ENCODE data around the gene POPDC2.

Gene POPDC2

DNA sequence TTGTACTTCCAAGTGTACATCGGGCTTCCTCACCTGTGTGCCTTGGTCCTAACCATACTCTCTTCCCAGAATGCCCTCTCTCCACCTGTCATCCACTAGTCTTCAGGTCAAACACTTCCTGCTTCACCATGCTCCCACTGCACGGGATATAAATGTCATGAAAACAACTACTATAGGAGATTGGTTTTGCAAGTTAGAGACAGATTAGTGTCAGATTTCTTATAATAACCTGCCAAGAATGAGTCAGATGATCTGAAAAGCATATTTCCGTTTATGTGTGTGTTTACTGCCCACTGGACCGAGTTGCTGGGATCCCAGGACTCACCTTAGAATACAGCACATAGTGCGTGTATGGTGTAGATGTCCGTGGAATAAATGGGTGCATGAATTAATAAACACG is 41.3 kb downstream of the POPDC2 start:
- no peak for TF ChIP-seq POLR2AphosphoS5 (IDR thresholded peaks at IDR 0.05; ENCODE audit: borderline replicate concordance, low read depth, low read length)
- TF ChIP-seq FOXP2 (optimal IDR thresholded peaks at IDR 0.05; ENCODE audit: control extremely low read depth, extremely low read length, insufficient read depth), result no peak
- no peak for TF ChIP-seq EZH2 (IDR thresholded peaks at IDR 0.05)
- Histone ChIP-seq H3K9me3 (ENCODE audit: low read depth, low read length) (no peaks in the 10 kb centered on the region), H3K27ac (no peak overlapping the region), H3K9ac (ENCODE audit: insufficient read length) (no peak overlapping the region), H3K36me3 (ENCODE audit: insufficient read depth, low read length) (no peaks in the 10 kb centered on the region), H3K4me3 (no peak overlapping the region)
- no peak for DNase-seq (ENCODE audit: low read depth, low spot score)

DNA sequence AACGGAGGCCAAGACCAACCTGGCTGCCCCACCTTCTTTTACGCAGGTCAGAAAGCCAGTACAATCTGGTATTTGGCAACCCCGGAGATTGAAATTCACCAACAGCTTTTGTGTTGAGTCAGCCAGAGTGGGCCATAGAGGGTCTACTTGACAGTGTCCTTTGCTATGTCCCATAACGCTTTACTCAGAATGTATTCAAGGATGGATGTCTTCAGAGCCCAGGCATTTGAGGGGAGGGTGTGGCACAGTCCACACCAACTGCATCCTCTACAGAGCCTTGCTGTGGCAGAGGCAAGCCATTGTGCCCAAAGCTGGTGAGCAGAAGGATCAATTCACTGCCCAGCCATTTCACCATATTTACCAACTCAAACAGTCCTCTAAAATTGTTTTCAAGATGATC is 44.3 kb downstream of the POPDC2 start:
- TF ChIP-seq EZH2 (IDR thresholded peaks at IDR 0.05) (no peak), FOXP2 (optimal IDR thresholded peaks at IDR 0.05; ENCODE audit: control extremely low read depth, extremely low read length, insufficient read depth) (no peak), POLR2AphosphoS5 (IDR thresholded peaks at IDR 0.05; ENCODE audit: borderline replicate concordance, low read depth, low read length) (no peak)

DNA sequence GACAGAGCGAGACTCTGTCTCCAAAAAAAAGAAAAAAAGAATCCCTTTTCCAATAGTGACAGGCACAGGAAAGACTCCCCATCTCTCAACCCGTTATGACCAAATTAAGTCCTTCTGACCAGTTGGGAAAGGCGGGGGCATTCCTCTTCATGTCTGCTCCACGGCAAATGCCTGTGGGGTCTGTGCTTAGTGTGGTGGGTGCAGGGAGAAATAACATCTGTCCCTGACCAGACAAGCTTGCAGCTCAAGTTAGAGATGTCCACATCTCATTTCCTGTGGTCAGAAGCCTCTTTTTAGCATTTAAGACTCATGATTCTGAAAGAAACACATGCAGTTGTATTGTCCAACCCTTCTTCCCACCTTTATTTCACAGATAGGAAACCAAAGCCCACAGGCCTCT is 46.5 kb downstream of the POPDC2 start:
- TF ChIP-seq FOXP2 (optimal IDR thresholded peaks at IDR 0.05; ENCODE audit: control extremely low read depth, extremely low read length, insufficient read depth) (no peak), EZH2 (IDR thresholded peaks at IDR 0.05) (no peak), POLR2AphosphoS5 (IDR thresholded peaks at IDR 0.05; ENCODE audit: borderline replicate concordance, low read depth, low read length) (no peak)
- no peak for DNase-seq (ENCODE audit: low read depth, low spot score)
- H3K27ac ChIP-seq, result no peak overlapping the region
- H3K9me3 ChIP-seq (ENCODE audit: low read depth, low read length), result no peaks in the 10 kb centered on the region
- no peak overlapping the region for H3K9ac ChIP-seq (ENCODE audit: insufficient read length)
- H3K4me3 ChIP-seq, result no peak overlapping the region
- H3K36me3 ChIP-seq (ENCODE audit: insufficient read depth, low read length), result no peaks in the 10 kb centered on the region

More for the DNA sequence above, 44.3 kb downstream of the POPDC2 start:
- Histone ChIP-seq H3K36me3 (ENCODE audit: insufficient read depth, low read length) (no peaks in the 10 kb centered on the region), H3K4me3 (no peak overlapping the region), H3K9ac (ENCODE audit: insufficient read length) (no peak overlapping the region), H3K9me3 (ENCODE audit: low read depth, low read length) (no peaks in the 10 kb centered on the region), H3K27ac (no peak overlapping the region)
- DNase-seq (ENCODE audit: low read depth, low spot score), result no peak

DNA sequence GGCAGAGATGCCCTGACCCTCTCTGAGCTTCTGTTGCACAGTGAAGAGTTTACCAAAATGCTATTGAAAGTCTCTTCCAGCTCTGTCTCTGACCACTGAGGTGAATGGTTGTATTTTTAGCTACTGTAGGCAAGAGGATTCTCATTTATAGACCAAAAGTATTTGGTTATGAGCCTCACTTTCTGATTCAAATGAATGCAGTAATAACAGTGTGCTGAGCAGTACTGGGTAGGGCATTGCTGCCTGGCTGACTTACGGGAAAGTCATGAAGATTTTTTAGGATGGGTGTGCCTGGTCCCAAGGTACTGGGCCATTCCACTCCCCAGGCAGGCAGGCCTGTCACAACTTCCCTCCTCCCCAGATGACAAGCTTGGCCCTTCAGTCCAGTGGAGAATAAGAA is 47.2 kb downstream of the POPDC2 start:
- Histone ChIP-seq H3K4me3 (no peak overlapping the region), H3K9me3 (ENCODE audit: low read depth, low read length) (no peaks in the 10 kb centered on the region), H3K36me3 (ENCODE audit: insufficient read depth, low read length) (no peaks in the 10 kb centered on the region), H3K27ac (no peak overlapping the region), H3K9ac (ENCODE audit: insufficient read length) (no peak overlapping the region)
- TF ChIP-seq EZH2 (IDR thresholded peaks at IDR 0.05) (no peak), FOXP2 (optimal IDR thresholded peaks at IDR 0.05; ENCODE audit: control extremely low read depth, extremely low read length, insufficient read depth) (no peak), POLR2AphosphoS5 (IDR thresholded peaks at IDR 0.05; ENCODE audit: borderline replicate concordance, low read depth, low read length) (no peak)
- no peak for DNase-seq (ENCODE audit: low read depth, low spot score)

DNA sequence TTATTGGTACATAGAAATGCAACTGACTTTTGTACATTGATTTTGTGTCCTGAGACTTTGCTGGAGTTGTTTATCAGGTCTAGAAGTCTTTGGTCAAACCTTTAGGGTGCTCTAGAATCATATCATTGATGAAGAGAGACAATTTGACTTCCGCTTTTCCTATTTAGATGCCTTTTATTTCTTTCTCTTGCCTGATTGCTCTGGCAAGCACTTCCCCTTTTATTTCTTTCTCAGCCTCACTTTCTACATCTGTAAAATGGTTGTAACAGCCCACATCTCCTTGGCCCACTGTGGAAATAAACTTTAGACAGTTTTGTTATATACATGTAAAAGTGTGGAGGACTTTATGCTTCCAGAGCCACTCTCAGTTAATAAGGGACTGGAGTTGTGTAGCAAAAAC is 48.7 kb downstream of the POPDC2 start:
- Histone ChIP-seq H3K36me3 (ENCODE audit: insufficient read depth, low read length) (no peaks in the 10 kb centered on the region), H3K9ac (ENCODE audit: insufficient read length) (no peak overlapping the region), H3K9me3 (ENCODE audit: low read depth, low read length) (no peaks in the 10 kb centered on the region), H3K4me3 (no peak overlapping the region), H3K27ac (no peak overlapping the region)
- no peak for TF ChIP-seq EZH2 (IDR thresholded peaks at IDR 0.05)
- no peak for TF ChIP-seq POLR2AphosphoS5 (IDR thresholded peaks at IDR 0.05; ENCODE audit: borderline replicate concordance, low read depth, low read length)
- TF ChIP-seq FOXP2 (optimal IDR thresholded peaks at IDR 0.05; ENCODE audit: control extremely low read depth, extremely low read length, insufficient read depth), result no peak
- no peak for DNase-seq (ENCODE audit: low read depth, low spot score)

DNA sequence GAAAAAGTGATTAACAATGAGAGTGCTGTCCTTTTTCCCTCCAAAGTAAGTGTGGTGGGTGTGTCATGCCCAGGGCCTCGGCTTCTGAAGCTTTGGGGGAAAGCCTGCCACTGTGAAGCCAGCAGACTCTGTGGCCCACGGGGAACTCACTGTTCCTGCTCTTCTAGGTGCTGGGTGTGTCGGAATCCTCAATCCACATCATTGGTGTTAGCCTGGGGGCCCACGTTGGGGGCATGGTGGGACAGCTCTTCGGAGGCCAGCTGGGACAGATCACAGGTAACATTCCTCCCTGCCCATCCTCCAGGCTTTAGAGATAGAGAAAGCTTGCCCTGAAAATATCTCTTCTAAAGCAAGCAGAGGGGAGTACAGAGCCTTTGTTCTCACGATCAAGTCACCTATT is 51.1 kb downstream of the POPDC2 start:
- Histone ChIP-seq H3K36me3 (ENCODE audit: insufficient read depth, low read length) (no peaks in the 10 kb centered on the region), H3K4me3 (no peak overlapping the region), H3K27ac (no peak overlapping the region), H3K9me3 (ENCODE audit: low read depth, low read length) (no peaks in the 10 kb centered on the region), H3K9ac (ENCODE audit: insufficient read length) (no peak overlapping the region)
- DNase-seq (ENCODE audit: low read depth, low spot score), result no peak
- TF ChIP-seq POLR2AphosphoS5 (IDR thresholded peaks at IDR 0.05; ENCODE audit: borderline replicate concordance, low read depth, low read length) (no peak), FOXP2 (optimal IDR thresholded peaks at IDR 0.05; ENCODE audit: control extremely low read depth, extremely low read length, insufficient read depth) (no peak), EZH2 (IDR thresholded peaks at IDR 0.05) (no peak)

DNA sequence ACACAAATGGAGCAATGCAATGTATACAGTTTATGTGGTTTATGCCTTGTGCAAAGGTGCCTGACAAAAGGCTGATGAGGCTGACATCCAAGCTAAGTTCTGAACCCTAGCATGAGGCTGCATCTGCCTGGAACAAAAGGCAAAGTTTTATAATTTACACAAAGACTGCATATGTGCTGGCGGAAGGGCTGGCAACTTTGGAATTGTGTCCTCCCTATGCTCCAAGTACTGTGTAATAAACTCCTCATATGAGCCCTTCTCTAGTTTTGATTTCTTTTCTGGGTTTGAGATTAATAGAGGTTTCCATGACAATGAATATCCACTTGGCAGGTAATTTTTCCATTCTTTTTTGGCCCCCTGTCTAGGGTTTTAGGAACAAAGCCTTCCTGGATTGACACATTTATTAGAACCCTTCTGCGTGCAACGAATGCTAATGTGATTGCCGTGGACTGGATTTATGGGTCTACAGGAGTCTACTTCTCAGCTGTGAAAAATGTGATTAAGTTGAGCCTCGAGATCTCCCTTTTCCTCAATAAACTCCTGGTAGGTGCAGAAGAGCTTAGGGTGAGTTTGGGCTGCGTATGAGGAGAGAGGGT is 51.9 kb downstream of the POPDC2 start:
- no peaks in the 10 kb centered on the region for H3K9me3 ChIP-seq (ENCODE audit: low read depth, low read length)
- no peak overlapping the region for H3K4me3 ChIP-seq
- no peaks in the 10 kb centered on the region for H3K36me3 ChIP-seq (ENCODE audit: insufficient read depth, low read length)
- no peak overlapping the region for H3K9ac ChIP-seq (ENCODE audit: insufficient read length)
- no peak for DNase-seq (ENCODE audit: low read depth, low spot score)
- no peak overlapping the region for H3K27ac ChIP-seq
- TF ChIP-seq FOXP2 (optimal IDR thresholded peaks at IDR 0.05; ENCODE audit: control extremely low read depth, extremely low read length, insufficient read depth) (no peak), POLR2AphosphoS5 (IDR thresholded peaks at IDR 0.05; ENCODE audit: borderline replicate concordance, low read depth, low read length) (no peak), EZH2 (IDR thresholded peaks at IDR 0.05) (no peak)

DNA sequence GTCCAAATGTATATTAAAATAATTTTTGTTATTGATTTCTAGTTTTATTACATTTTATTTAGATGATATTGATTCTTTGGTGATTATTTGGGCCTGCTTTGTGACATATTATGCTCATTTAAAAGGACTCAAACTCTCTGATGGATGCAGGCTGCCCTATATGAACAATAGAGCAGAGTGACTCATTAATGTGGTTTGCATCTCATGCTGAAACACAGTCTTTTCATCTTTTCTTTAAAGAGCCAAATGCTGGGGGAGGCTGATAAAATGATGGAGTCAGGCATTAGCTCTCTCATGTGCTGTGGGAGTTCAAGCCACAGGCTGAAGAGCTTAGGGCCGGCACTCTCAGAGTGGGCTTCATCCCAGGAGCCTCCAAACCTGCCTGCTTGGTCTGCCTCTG is 55.5 kb downstream of the POPDC2 start:
- Histone ChIP-seq H3K36me3 (ENCODE audit: insufficient read depth, low read length) (no peaks in the 10 kb centered on the region), H3K9ac (ENCODE audit: insufficient read length) (no peak overlapping the region), H3K27ac (no peak overlapping the region), H3K9me3 (ENCODE audit: low read depth, low read length) (no peaks in the 10 kb centered on the region), H3K4me3 (no peak overlapping the region)
- TF ChIP-seq FOXP2 (optimal IDR thresholded peaks at IDR 0.05; ENCODE audit: control extremely low read depth, extremely low read length, insufficient read depth) (no peak), POLR2AphosphoS5 (IDR thresholded peaks at IDR 0.05; ENCODE audit: borderline replicate concordance, low read depth, low read length) (no peak)
- no peak for DNase-seq (ENCODE audit: low read depth, low spot score)

DNA sequence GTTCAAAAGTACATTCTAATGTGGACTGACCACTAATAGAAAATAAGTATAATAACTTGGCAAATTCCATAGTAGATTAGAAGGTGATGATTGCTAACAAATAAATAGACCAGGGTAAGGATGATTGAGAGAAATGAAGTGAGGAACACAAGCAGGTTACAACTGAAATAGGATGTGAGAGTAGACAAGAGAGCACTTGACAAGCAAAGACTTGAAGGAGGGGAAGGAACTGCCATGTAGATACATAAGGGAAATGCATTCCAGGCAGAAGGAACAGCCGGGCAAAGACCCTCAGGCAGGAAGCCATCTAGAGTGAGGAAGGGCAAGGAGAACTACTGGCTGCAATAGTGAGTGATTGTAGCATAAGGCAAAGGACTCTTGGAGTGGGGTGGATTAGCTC is 57.7 kb downstream of the POPDC2 start:
- Histone ChIP-seq H3K27ac (no peak overlapping the region), H3K9me3 (ENCODE audit: low read depth, low read length) (no peaks in the 10 kb centered on the region), H3K36me3 (ENCODE audit: insufficient read depth, low read length) (no peaks in the 10 kb centered on the region), H3K9ac (ENCODE audit: insufficient read length) (no peak overlapping the region), H3K4me3 (no peak overlapping the region)
- no peak for DNase-seq (ENCODE audit: low read depth, low spot score)
- no peak for TF ChIP-seq EZH2 (IDR thresholded peaks at IDR 0.05)

Data from SK-N-MC (cell line).